Spleen (tissue), 11 donors: ENCODE data around the gene PIPOX. TPM values are rescaled to one million over a fixed set of nuclear protein-coding genes. Genes with fewer than 3 reads are reported as not detected.

Experiments
- DNase-seq: peaks from one replicate; pipeline ENCODE4 v3.0.0-alpha.2; 2020
- H3K27ac ChIP-seq, 8 donors: fragments of 200-600 bp; sonication (generic) in 7 of 8; 1 replicate in 4 of 8; 2 replicates in 4 of 8; pipeline versions ENCODE4 v1.5.0 to v1.8.0; 2016 to 2021; ENCODE audit warnings: inconsistent platforms in 4 of 8, mild to moderate bottlenecking in 4 of 8, moderate library complexity in 1 of 8
- H3K27me3 ChIP-seq, 7 donors: fragments of 200-600 bp; sonication (generic) in 6 of 7; replicated peaks in 1 of 7; 1 replicate in 4 of 7; 2 replicates in 3 of 7; pipeline versions ENCODE4 v1.5.0 to v1.8.0; 2016 to 2021; ENCODE audit warnings: inconsistent platforms in 3 of 7, mild to moderate bottlenecking in 1 of 7
- H3K36me3 ChIP-seq, 6 donors: fragments of 200-600 bp; sonication (generic) in 5 of 6; 1 replicate in 4 of 6; 2 replicates in 2 of 6; pipeline versions ENCODE4 v1.5.0 to v1.8.0; 2016 to 2021; ENCODE audit warnings: inconsistent platforms in 2 of 6
- H3K4me1 ChIP-seq, 6 donors: fragments of 200-600 bp; sonication (generic) in 5 of 6; 1 replicate in 3 of 6; 2 replicates in 3 of 6; pipeline versions ENCODE4 v1.5.0 to v1.8.0; 2016 to 2021; ENCODE audit warnings: inconsistent platforms in 3 of 6
- H3K4me3 ChIP-seq, 8 donors: fragments of 200-600 bp; sonication (generic) in 7 of 8; 1 replicate in 4 of 8; 2 replicates in 4 of 8; pipeline versions ENCODE4 v1.5.0 to v1.8.0; 2016 to 2021; ENCODE audit warnings: inconsistent platforms in 4 of 8, mild to moderate bottlenecking in 4 of 8, moderate library complexity in 2 of 8
- H3K9me3 ChIP-seq, 8 donors: fragments of 200-600 bp; sonication (generic) in 7 of 8; 1 replicate in 4 of 8; 2 replicates in 4 of 8; pipeline versions ENCODE4 v1.5.0 to v1.8.0; 2016 to 2021; ENCODE audit warnings: inconsistent platforms in 4 of 8
- POLR2A ChIP-seq, 3 donors: fragments of 450-650 bp; IDR thresholded peaks; one replicate each; pipeline ENCODE4 v1.5.1; 2017; ENCODE audit warnings: antibody characterized with exemption in 3 of 3, mild to moderate bottlenecking in 1 of 3
- POLR2AphosphoS5 ChIP-seq, 3 donors: sonication (generic); formaldehyde crosslinking; IDR thresholded peaks; one replicate each; pipeline ENCODE4 v1.5.1; 2017; ENCODE audit warnings: antibody characterized with exemption in 3 of 3
- WGBS, 5 donors: extraction: QIAGEN DNeasy Blood & Tissue Kit in 3 of 5; methylation state at CpG; one replicate each; pipeline versions ENCODE4 v1.1.5 to v1.1.7; 2013 to 2018; 5-methylcytosine and 5-hydroxymethylcytosine counted together
- intact Hi-C: fragments of 100-400 bp; cut with DNase I; formaldehyde crosslinking; loops from one replicate; pipeline ENCODE4 v1.15.0; 2023; ENCODE audit warnings: low total_unique reads
- polyA plus RNA-seq, 3 donors: library from polyadenylated mRNA; stranded (reverse); fragments of 200-250 nt; gene quantifications; one replicate each; pipeline ENCODE4 v1.2.1, GENCODE V29; 2013
- total RNA-seq, 7 donors: library from RNA; depleted of rRNA in 3 of 7; stranded (reverse); fragments of >200 nt in 3 of 7; fragmentation: NEBNext Ultra II Directional in 4 of 7; extraction: Animal tissue kit (Norgen Biotek cat#: 25700) in 4 of 7; gene quantifications; one replicate each; pipeline versions ENCODE4 v1.1.0 to v1.2.1, GENCODE V29; 2016 to 2021
- TF ChIP-seq, protein P1 (sequence below), 11 experiments: fragments of 200-600 bp in 7 of 11; fragments of 450-650 bp in 4 of 11; sonication (generic) in 4 of 11; IDR thresholded peaks in 8 of 11; conservative IDR thresholded peaks in 3 of 11; 1 replicate in 7 of 11; 2 replicates in 4 of 11; pipeline versions ENCODE4 v1.4.0 to v1.8.0; 2016 to 2021; ENCODE audit warnings: antibody characterized with exemption in 11 of 11, inconsistent platforms in 4 of 11, mild to moderate bottlenecking in 1 of 11
- donor health status: healthy with polysubstance abuse.
- donor health status: DM: no; HTN: no; CAD: no; lungs with moderate emphysema.
- donor health status: DM: no; HTN: no; CAD: no.
- donor health status: Bipolar disorder and iron deficiency.
- donor health status: healthy.
- donor health status: DM: no; HTN: no; CAD: no.
- donor health status: DM: yes; HTN: yes; CAD: no.

PIPOX gene
- total and polyA plus RNA-seq, 10 donors = 0.64 to 8.3 (median 4.7) TPM

DNA sequence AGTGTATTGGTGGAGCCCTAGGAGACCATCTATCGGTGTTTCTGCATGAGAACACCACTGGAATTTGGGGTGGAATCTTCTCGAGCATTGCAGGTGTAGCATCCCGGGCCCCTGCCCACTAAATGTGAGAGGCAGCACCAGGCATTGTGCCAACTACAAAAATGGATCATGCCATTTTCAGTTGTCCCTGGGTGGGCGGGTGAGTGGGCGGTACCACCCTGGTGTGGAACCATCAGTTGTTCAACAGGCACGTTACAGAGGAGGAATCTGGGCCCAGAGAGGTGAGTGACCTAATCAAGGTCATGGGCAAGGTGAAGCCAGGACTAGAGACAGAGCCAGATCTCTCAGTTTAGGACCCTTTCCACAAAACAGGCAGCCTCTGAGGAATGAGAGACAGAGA is 8.8 kb downstream of the PIPOX start:
- intact Hi-C loops = no loop called here
- Histone ChIP-seq H3K4me1 (peaks cover 0 to under 1% (median 0%) of the 10 kb centered on the region in 6 donors), H3K27me3 (no peaks in the 10 kb centered on the region), H3K27ac (no peak overlapping the region), H3K9me3 (no peaks in the 10 kb centered on the region), H3K4me3 (no peak overlapping the region), H3K36me3 (no peaks in the 10 kb centered on the region)
- 74 to 85% (median 81%) methylated on average over 6 of the region's 6 CpGs for WGBS, 5 donors
- no peak for DNase-seq
- TF ChIP-seq, protein P1, sequence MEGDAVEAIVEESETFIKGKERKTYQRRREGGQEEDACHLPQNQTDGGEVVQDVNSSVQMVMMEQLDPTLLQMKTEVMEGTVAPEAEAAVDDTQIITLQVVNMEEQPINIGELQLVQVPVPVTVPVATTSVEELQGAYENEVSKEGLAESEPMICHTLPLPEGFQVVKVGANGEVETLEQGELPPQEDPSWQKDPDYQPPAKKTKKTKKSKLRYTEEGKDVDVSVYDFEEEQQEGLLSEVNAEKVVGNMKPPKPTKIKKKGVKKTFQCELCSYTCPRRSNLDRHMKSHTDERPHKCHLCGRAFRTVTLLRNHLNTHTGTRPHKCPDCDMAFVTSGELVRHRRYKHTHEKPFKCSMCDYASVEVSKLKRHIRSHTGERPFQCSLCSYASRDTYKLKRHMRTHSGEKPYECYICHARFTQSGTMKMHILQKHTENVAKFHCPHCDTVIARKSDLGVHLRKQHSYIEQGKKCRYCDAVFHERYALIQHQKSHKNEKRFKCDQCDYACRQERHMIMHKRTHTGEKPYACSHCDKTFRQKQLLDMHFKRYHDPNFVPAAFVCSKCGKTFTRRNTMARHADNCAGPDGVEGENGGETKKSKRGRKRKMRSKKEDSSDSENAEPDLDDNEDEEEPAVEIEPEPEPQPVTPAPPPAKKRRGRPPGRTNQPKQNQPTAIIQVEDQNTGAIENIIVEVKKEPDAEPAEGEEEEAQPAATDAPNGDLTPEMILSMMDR (IDR thresholded peaks at IDR 0.05 in 8 of 11, conservative IDR thresholded peaks at IDR 0.05 in 3 of 11) = no peak
- TF ChIP-seq POLR2AphosphoS5 (IDR thresholded peaks at IDR 0.05) = no peak

DNA sequence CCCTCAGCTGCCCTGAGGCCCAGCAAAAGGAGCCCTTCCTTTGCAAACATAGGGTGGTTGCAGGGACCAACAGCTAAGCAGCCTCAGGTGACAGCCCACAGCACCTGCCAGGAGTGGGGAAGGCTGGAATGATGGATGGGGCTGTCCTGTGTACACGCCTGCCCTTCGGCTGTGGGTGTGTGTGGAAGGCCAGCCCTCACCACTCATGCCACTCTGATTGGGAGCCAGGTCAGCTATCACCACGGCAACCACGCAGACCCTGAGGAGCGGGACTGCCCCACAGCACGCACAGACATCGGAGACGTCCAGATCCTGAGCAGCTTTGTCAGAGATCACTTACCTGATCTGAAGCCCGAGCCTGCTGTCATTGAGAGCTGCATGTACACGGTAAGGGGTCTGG is 11.9 kb downstream of the PIPOX start:
- Histone ChIP-seq H3K4me1 (no peaks in the 10 kb centered on the region), H3K9me3 (no peaks in the 10 kb centered on the region), H3K27me3 (no peaks in the 10 kb centered on the region), H3K36me3 (no peaks in the 10 kb centered on the region), H3K27ac (no peak overlapping the region), H3K4me3 (no peak overlapping the region)
- no peak for DNase-seq
- WGBS, 5 donors = 75 to 84% (median 81%) methylated on average over 6 to 10 of the region's 10 CpGs
- intact Hi-C loops = no loop called here
- TF ChIP-seq POLR2AphosphoS5 (IDR thresholded peaks at IDR 0.05) (no peak), POLR2A (IDR thresholded peaks at IDR 0.05) (no peak)
- TF ChIP-seq, protein P1 (IDR thresholded peaks at IDR 0.05 in 8 of 11, conservative IDR thresholded peaks at IDR 0.05 in 3 of 11) = no peak

DNA sequence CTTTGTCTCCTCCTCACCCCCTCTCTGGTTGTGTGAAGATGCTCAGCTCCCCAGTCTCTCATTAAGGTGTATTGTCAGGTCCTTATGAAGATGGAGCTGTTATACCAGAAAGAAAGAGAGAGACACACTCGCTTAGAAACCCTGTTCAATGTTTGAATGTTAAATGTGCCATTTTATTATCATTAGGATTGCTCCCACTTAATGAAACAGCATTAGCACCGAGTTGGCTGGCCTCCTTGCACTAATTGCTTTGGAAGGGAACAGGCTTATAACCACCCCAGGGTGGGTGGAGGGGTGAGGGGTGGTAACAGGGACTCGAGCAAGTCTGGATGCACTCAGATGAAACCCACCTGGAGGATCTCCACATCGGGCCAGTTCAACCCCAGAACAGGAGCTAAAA is 14.4 kb downstream of the PIPOX start:
- Histone ChIP-seq H3K27ac (no peak overlapping the region), H3K9me3 (no peaks in the 10 kb centered on the region), H3K4me1 (peaks cover 0 to 6% (median 0%) of the 10 kb centered on the region in 6 donors), H3K36me3 (no peaks in the 10 kb centered on the region), H3K27me3 (no peaks in the 10 kb centered on the region), H3K4me3 (no peak overlapping the region)
- WGBS, 5 donors = 64 to 84% (median 67%) methylated on average over 4 of the region's 4 CpGs
- no peak for DNase-seq
- TF ChIP-seq POLR2AphosphoS5 (IDR thresholded peaks at IDR 0.05) = no peak
- TF ChIP-seq, protein P1 (IDR thresholded peaks at IDR 0.05 in 8 of 11, conservative IDR thresholded peaks at IDR 0.05 in 3 of 11) = no peak
- no peak for TF ChIP-seq POLR2A (IDR thresholded peaks at IDR 0.05)
- intact Hi-C loops = no loop called here

DNA sequence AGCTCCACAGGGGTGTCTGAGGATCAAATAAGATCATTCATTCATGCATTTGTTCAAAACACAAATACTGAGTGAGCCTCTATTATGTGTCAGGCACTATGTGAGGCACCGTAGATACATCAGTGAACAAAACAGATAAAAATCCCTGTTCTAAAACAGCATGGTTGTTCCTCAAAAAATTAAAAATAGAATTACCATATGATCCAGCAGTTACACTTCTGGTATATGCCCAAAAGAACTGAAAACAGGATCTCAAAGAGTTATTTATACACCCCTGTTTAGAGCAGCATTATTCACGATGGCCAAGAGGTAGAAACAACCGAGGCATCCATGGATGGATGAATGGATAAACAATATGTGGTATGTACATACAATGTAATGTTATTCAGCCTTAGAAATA is 15.4 kb downstream of the PIPOX start:
- intact Hi-C loops = no loop called here
- WGBS, 5 donors = 79 to 94% (median 86%) methylated on average over 3 of the region's 3 CpGs
- Histone ChIP-seq H3K36me3 (no peaks in the 10 kb centered on the region), H3K27me3 (no peaks in the 10 kb centered on the region), H3K4me1 (peaks cover 0 to 6% (median 0%) of the 10 kb centered on the region in 6 donors), H3K9me3 (no peaks in the 10 kb centered on the region), H3K4me3 (no peak overlapping the region), H3K27ac (no peak overlapping the region)
- TF ChIP-seq, protein P1 (IDR thresholded peaks at IDR 0.05 in 8 of 11, conservative IDR thresholded peaks at IDR 0.05 in 3 of 11) = no peak
- TF ChIP-seq POLR2AphosphoS5 (IDR thresholded peaks at IDR 0.05) = no peak
- no peak for TF ChIP-seq POLR2A (IDR thresholded peaks at IDR 0.05)
- DNase-seq = no peak
